AG09319 (cell line): ENCODE results near the gene ANKK1.

ENCODE experiments used
- DNase-seq: peaks from one replicate; pipeline ENCODE4 v3.0.0-alpha.2; 2010; ENCODE audit warnings: low read depth; ENCODE audit errors: extremely low read depth
- CTCF ChIP-seq: IDR thresholded peaks from 2 replicates; pipeline ENCODE4 v1.5.1; 2011; ENCODE audit warnings: low read depth, mild to moderate bottlenecking, inconsistent platforms, low read length, moderate library complexity

The ANKK1 gene

GRCh38 chr11:113369411-113369810 is 18.2 kb upstream of the ANKK1 start:
- no peak for DNase-seq
- no peak for TF ChIP-seq CTCF

- no peak for TF ChIP-seq CTCF
- DNase-seq, result no peak
Measured at GRCh38 chr11:113370634-113371033, 16.9 kb upstream of the ANKK1 start.

- TF ChIP-seq CTCF, result no peak
- no peak for DNase-seq
Measured at GRCh38 chr11:113372309-113372708, 15.3 kb upstream of the ANKK1 start.

GRCh38 chr11:113373306-113373705 is 14.3 kb upstream of the ANKK1 start:
- no peak for TF ChIP-seq CTCF
- DNase-seq, result no peak

- no peak for DNase-seq
- TF ChIP-seq CTCF, result no peak
Measured at GRCh38 chr11:113373981-113374560, 13.5 kb upstream of the ANKK1 start.

- no peak for TF ChIP-seq CTCF
- DNase-seq, result no peak
Measured at GRCh38 chr11:113375402-113375801, 12.2 kb upstream of the ANKK1 start.

- TF ChIP-seq CTCF, result no peak
- no peak for DNase-seq
Measured at GRCh38 chr11:113376156-113376555, 11.4 kb upstream of the ANKK1 start.
